ENCODE measurements around the gene POLR2A. TPM values are rescaled to one million over a fixed set of nuclear protein-coding genes. Genes with fewer than 3 reads are reported as not detected.

Gene POLR2A
- total RNA-seq, 4 donors from 2014 or later: 93.9 to 120 (median 110) TPM

DNA sequence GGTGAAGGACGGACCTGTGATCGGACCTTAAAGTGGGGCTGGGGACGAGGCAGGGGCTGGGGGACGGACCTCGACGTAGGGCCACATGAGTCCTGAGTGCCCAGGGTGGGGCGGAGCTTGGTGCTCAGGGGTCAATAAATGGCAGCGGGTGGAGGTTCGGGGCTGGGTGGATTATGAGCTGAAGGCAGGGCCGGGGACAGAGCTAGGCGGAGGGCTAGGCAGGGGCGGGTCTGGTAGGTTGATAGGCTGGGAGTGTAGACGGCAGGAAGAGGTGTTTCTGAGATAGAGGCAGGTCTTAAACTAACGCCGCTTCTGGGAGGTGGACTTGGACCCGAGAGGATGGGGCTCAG lies 38.6 kb upstream of the POLR2A start:
- no peak for TF ChIP-seq POLR2A (IDR thresholded peaks at IDR 0.05)
- TF ChIP-seq, protein P1, sequence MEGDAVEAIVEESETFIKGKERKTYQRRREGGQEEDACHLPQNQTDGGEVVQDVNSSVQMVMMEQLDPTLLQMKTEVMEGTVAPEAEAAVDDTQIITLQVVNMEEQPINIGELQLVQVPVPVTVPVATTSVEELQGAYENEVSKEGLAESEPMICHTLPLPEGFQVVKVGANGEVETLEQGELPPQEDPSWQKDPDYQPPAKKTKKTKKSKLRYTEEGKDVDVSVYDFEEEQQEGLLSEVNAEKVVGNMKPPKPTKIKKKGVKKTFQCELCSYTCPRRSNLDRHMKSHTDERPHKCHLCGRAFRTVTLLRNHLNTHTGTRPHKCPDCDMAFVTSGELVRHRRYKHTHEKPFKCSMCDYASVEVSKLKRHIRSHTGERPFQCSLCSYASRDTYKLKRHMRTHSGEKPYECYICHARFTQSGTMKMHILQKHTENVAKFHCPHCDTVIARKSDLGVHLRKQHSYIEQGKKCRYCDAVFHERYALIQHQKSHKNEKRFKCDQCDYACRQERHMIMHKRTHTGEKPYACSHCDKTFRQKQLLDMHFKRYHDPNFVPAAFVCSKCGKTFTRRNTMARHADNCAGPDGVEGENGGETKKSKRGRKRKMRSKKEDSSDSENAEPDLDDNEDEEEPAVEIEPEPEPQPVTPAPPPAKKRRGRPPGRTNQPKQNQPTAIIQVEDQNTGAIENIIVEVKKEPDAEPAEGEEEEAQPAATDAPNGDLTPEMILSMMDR (IDR thresholded peaks at IDR 0.05): no peak
- DNase-seq (ENCODE audit: low spot score in 2 of 2): no peak
- intact Hi-C loops (cut with DNase I; ENCODE audit: low total_unique reads): no loop called here
- WGBS, 2 donors: 9 to 12% methylated on average over 16 of the region's 16 CpGs
- H3K4me3 ChIP-seq (ENCODE audit: low read depth, poor library complexity, severe bottlenecking): no peak overlapping the region

DNA sequence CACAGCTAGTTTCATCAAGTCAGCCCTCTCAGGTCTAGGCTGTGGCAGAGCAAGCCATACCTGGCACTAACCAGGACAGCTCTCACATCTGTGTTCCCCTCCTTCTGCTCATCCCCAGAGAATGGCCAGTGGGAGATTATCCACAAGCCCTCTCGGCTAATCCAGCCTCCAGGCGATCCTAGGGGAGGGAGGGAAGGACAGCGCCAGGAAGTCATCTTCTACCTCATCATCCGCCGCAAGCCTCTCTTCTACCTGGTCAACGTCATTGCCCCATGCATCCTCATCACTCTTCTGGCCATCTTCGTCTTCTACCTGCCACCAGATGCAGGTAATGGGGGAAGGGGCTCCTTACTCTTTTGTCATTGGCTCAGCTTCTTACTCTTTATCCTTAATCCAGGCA lies 35.7 kb upstream of the POLR2A start:
- DNase-seq (ENCODE audit: low spot score in 2 of 2): peak in 1 of 2 donors; percentile 61
- TF ChIP-seq POLR2A (IDR thresholded peaks at IDR 0.05): no peak
- TF ChIP-seq, protein P1 (IDR thresholded peaks at IDR 0.05): no peak
- H3K4me3 ChIP-seq (ENCODE audit: low read depth, poor library complexity, severe bottlenecking): no peak overlapping the region
- intact Hi-C loops (cut with DNase I; ENCODE audit: low total_unique reads): no loop called here
- 91 to 93% methylated on average over 7 of the region's 7 CpGs for WGBS, 2 donors

DNA sequence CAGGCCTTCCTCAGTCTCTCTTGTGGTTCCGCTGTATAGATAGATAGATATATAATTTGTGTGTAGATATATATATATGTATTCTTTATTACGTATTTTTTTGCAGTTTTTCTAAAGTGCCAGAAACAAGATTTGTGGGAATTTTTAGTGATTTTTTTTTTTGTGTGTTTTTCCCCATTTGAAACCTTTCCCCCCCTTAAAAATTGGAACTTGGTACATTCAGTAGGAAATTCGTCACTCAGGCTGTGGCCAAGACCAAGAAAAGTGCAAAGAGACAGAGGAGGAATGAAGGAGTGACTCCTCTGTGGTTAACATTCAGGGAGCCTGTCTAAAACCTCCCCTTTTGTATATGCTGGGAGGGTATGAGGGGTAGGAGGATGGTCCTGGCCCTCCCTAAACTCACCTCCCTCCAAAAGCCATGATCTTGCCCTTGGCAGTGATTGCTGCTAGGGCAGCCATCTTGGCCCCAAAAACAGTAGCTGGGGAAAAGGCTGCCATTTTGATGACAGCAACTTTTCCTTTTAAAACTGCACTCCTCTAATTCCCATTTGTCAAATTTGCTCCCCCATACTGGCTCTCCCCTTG lies 24.1 kb upstream of the POLR2A start:
- DNase-seq (ENCODE audit: low spot score in 2 of 2): no peak
- 74% methylated on average over 3 of the region's 3 CpGs for WGBS, 2 donors

DNA sequence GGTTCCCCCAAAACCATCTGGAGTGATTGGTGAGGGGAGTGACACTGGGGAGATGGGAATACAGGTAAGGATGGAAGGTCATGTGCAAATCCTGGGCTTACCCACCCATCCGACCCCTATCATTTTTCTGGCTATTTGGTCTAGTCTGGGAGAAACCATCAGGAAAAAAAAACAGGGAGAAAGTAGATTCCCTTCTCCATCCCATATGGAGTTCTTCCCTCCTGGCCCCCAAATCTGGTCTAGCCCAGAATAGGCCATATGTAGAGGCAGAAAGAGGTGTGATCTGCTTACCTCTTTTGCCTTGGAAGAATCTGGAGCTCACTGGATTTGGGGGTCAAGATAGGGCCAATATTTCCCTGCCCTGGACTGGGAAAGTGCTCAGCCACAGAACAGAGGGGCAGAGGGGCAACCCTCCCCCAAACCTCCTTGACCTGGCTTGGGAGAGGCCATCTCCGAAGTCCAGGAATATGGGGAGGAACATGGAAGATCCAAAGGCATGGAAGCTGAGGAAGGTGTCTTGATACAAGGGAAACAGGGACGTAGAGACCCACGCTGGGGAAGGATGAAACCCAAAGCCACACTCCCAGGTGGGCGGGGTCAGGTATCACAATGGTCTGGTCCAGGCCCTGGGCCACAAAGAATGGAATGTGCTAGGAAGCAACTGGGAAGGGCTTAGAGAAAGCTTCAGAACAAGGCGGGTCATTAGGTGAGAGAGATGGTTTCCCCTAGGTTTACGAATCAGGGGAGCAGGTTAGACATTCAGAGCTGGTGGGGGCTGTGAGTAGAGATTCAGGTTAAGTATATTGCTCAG lies 23.1 kb upstream of the POLR2A start:
- 93 to 98% methylated on average over 7 of the region's 7 CpGs for WGBS, 2 donors
- TF ChIP-seq, protein P1 (IDR thresholded peaks at IDR 0.05): no peak
- no peak for TF ChIP-seq POLR2A (IDR thresholded peaks at IDR 0.05)
- no peak overlapping the region for H3K4me3 ChIP-seq (ENCODE audit: low read depth, poor library complexity, severe bottlenecking)
- DNase-seq (ENCODE audit: low spot score in 2 of 2): no peak
- intact Hi-C loops (cut with DNase I; ENCODE audit: low total_unique reads): no loop called here

More for the DNA sequence above, 24.1 kb upstream of the POLR2A start:
- intact Hi-C loops (cut with DNase I; ENCODE audit: low total_unique reads): no loop called here
- no peak overlapping the region for H3K4me3 ChIP-seq (ENCODE audit: low read depth, poor library complexity, severe bottlenecking)
- TF ChIP-seq, protein P1 (IDR thresholded peaks at IDR 0.05): no peak
- no peak for TF ChIP-seq POLR2A (IDR thresholded peaks at IDR 0.05)

DNA sequence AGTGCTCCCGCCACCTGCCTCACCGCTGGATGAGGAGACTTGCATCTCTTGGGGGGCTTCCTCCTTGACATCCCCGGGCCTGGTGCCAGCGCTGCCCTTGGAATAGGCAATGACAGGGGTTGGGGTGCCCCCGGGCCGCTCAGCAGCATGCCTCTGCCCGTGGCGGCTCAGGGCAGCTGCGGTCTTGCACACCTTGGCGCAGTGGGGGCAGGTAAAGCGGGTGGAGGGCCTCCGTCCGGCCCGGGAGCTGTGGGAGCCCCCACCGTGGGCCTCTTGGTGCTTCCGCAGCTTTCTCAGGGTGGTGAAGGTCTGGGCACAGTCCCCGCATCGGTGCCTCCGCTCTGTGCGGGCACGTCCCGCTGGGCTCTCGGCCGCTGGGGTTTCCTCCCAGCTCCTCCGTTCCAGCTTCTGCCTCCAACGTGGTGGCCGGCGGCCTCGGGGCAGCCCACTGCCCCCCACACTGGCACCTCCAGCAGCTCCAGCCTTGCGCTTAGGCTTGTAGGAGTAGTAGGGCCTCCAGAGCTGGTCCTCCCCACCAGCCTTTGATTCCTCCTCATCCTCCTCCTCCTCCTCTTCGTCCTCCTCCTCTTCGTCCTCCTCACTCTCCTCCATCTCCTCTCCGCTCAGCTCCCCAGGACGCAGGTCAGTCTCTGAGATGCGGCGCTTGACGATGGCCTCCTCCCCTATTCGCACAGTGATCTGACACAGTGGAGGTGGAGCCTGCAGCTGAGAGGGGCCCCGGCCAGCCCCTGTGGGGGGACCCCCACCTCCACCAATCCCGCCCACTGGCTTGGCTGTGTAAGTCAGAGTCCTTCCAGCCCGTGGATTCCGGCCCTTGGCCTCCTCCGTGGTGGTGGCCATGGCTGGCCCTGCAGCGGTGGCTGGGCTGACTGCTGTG lies 21.4 kb upstream of the POLR2A start:
- WGBS, 2 donors: 84 to 87% methylated on average over 21 to 31 of the region's 44 CpGs
- DNase-seq (ENCODE audit: low spot score in 2 of 2): no peak
- H3K4me3 ChIP-seq (ENCODE audit: low read depth, poor library complexity, severe bottlenecking): no peak overlapping the region
- intact Hi-C loops (cut with DNase I; ENCODE audit: low total_unique reads): no loop called here
- TF ChIP-seq, protein P1 (IDR thresholded peaks at IDR 0.05): no peak
